Spleen (tissue), 7 donors: ENCODE data around the gene TPK1.

ENCODE experiments used
- POLR2A ChIP-seq, 3 donors: fragments of 450-650 bp; IDR thresholded peaks; one replicate each; pipeline ENCODE4 v1.5.1; 2017; ENCODE audit warnings: antibody characterized with exemption in 3 of 3, mild to moderate bottlenecking in 1 of 3
- POLR2AphosphoS5 ChIP-seq, 3 donors: sonication (generic); formaldehyde crosslinking; IDR thresholded peaks; one replicate each; pipeline ENCODE4 v1.5.1; 2017; ENCODE audit warnings: antibody characterized with exemption in 3 of 3
- TF ChIP-seq, protein P1 (sequence below), 11 experiments: fragments of 200-600 bp in 7 of 11; fragments of 450-650 bp in 4 of 11; sonication (generic) in 4 of 11; IDR thresholded peaks in 8 of 11; conservative IDR thresholded peaks in 3 of 11; 1 replicate in 7 of 11; 2 replicates in 4 of 11; pipeline versions ENCODE4 v1.4.0 to v1.8.0; 2016 to 2021; ENCODE audit warnings: antibody characterized with exemption in 11 of 11, inconsistent platforms in 4 of 11, mild to moderate bottlenecking in 1 of 11
- donor health status: DM: no; HTN: no; CAD: no; lungs with moderate emphysema.
- donor health status: DM: no; HTN: no; CAD: no.
- donor health status: DM: no; HTN: no; CAD: no.

DNA sequence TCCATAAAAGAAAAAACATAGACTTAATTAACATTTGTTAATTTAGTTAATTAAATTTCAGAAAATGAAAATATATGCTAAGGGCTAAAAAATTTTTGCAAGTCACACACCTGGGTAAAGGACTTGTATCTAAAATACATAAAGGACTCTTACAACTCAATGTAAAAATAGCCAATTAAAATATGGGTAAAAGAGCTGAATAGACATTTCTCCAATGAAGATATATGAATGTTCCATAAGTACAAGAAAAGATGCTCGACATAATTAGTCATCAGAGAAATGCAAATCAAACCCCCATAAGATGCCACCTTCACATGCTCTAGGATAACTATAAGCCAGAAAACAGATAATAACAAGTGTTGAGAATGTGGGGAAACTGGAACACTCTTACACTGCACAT is 288.0 kb downstream of the TPK1 start:
- TF ChIP-seq POLR2AphosphoS5 (IDR thresholded peaks at IDR 0.05) (no peak), POLR2A (IDR thresholded peaks at IDR 0.05) (no peak)
- TF ChIP-seq, protein P1, sequence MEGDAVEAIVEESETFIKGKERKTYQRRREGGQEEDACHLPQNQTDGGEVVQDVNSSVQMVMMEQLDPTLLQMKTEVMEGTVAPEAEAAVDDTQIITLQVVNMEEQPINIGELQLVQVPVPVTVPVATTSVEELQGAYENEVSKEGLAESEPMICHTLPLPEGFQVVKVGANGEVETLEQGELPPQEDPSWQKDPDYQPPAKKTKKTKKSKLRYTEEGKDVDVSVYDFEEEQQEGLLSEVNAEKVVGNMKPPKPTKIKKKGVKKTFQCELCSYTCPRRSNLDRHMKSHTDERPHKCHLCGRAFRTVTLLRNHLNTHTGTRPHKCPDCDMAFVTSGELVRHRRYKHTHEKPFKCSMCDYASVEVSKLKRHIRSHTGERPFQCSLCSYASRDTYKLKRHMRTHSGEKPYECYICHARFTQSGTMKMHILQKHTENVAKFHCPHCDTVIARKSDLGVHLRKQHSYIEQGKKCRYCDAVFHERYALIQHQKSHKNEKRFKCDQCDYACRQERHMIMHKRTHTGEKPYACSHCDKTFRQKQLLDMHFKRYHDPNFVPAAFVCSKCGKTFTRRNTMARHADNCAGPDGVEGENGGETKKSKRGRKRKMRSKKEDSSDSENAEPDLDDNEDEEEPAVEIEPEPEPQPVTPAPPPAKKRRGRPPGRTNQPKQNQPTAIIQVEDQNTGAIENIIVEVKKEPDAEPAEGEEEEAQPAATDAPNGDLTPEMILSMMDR (IDR thresholded peaks at IDR 0.05 in 8 of 11, conservative IDR thresholded peaks at IDR 0.05 in 3 of 11), result no peak
